HTERT RPE-1 (cell line): ENCODE results near the gene POU5F1.

Source experiments
- in situ Hi-C: fragments of 300-500 bp; cut with MboI; formaldehyde crosslinking; loops from 4 replicates; pipeline ENCODE4 v1.14.3; 2020; ENCODE audit warnings: low sequenced_read_pairs

The POU5F1 gene

DNA sequence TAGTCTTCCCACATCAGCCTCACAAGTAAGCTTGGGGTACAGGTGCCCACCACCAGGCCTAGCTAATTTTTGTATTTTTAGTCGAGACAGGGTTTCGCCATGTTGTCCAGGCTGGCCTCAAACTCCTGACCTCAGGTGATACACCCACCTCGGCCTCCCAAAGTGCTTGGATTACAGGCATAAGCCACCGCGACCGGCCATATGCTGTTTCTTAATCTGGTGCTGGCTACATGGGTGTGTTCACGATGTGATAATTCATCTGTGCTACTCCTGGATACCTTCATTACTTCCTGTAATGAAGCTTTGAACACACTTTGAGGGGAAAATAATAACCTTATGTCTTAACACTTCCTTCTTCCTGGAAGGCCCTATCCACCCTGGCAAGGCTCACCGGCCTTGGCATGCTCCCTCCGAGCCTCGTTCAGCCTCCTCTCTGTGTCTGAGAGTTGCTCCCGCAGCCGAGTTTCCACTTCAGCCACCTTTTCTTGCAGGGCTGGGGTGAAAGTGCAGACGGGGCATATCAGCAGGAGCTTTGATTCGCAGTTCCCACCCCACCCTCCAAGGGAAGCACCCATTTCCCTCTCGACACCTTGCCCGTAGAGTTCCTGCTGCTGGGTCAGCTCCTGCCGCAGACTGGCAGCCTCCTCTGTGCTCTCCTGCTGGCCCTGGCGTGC is 26.0 kb downstream of the POU5F1 start:
- in situ Hi-C loops = no loop called here

DNA sequence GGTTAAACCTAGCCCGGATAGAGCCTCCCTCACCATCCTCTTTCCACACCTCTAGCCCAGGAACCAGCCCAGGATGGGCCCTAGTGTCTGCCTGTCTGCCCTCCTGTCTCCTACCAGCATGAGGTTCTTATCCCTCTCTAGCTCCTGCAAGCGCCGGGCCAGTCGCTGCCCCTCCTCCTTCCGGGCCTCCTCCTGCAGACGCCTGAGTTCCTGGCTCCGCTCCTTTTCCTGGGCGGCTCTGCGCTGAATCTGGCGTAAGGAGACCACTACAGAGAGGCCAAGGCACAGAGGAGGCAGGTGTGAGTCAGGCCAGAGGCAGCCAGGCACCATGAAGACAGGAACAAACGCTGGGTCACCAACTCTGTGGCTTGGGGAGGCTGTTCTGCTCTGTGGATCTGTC is 27.3 kb downstream of the POU5F1 start:
- in situ Hi-C loops = no loop called here

DNA sequence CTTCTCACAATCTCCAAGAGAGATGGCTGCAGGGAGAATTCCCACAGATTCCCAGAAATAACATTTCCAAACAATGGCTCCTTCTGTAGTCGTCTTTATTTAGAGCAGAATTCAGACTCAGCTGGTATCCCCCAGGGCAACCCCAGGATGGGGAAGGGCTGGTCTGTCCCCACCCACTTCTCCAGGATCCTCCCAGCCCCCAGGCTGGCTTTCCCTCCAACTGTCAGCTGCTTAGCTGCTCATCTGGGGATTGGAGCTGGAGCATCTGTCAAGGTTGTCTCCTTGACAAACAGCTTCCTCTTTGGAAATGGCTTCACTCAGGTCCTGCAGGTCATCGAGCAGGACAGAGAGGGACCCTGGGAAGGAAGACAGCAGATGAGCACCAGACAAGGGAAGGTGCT is 28.1 kb downstream of the POU5F1 start:
- in situ Hi-C loops = no loop called here

DNA sequence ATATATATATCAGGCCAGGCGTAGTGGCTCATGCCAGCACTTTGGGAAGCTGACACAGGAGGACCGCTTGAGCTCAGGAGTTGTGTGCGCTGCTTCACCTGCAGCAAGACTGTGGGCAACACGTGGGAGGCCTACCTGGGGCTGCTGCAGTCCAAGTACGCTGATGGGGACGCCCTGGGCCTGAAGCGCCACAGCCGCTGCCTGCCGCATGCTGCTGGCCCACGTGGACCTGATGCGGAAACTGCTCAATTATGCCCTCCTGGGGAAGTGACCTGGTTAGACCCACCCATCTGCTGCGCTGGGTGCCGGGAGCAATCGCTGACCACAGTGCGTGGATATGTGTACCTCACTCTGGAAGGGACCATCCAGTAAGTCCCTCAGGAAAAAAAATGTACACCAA is 29.8 kb downstream of the POU5F1 start:
- in situ Hi-C loops = no loop called here

GRCh38 chr6:31139599-31139998 is 30.9 kb downstream of the POU5F1 start:
- in situ Hi-C loops = no loop called here

DNA sequence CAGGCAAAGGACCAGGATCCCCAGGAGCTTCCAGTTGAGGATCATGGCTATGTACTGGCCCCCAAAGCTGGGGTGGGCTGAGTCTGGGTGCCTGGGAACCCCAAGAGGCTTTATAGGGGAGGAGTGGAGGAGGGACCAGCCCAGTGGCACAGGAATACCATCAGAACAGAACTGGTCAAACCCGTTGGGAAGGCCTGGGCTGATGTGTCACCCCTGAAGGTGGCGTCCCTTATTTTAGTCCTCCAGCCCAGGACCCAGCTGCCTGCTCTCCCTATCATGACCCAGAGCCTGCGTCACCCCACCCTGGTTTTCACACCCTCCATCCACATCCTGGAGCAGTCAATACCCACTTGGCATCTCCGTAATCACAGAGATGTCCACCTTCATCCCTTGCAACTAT is 31.5 kb downstream of the POU5F1 start, which contains the start of gene PSORS1C2:
TSS of gene PSORS1C2 (minus strand) at position 85 of the 400 bp plus-strand sequence. CDS start at position 45, 40 bp downstream.
- in situ Hi-C loops = no loop called here

DNA sequence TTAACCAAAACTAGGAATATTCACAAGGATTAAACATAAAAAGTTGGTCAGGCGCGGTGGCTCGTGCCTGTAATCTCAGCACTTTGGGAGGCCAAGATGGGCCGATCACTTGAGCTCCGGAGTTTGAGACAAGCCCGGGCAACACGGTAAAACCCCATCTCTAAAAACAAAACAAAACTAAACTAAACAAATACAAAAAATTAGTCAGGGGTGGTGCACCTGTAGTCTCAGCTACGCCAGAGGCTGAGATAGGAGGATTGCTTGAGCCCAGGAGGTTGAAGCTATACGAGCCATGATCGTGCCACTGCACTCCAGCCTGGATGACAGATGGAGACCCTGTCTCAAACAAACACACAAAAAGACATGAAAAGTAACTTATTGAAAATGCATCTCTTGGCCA is 34.8 kb downstream of the POU5F1 start:
- in situ Hi-C loops = no loop called here

DNA sequence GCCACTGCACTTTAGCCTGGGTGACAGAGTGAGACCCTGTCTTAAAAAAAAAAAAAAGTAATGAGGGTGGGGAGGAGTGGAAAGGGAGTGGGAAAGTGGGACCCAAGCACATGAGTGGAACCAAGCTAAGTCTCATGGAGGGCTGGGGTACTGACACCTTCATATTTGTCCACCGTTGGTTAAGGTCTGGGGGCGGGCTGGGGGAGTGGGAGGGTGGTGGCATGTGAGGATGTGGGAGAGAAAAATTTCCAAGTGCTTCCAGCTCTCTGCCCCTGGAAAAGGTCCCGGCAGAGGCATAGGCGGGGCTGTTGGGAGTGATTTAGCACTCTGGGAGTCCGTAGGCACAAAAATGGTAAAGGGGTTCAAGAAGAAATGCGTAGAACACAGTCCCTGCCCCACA is 37.7 kb downstream of the POU5F1 start:
- in situ Hi-C loops = no loop called here

- in situ Hi-C loops = no loop called here
These were observed 38.9 kb downstream of the POU5F1 start for GRCh38 chr6:31131595-31131994.

GRCh38 chr6:31130751-31131150 is 39.7 kb downstream of the POU5F1 start:
- in situ Hi-C loops = no loop called here

- in situ Hi-C loops = no loop called here
These were observed 41.4 kb downstream of the POU5F1 start for GRCh38 chr6:31129130-31129529.

- in situ Hi-C loops = no loop called here
These were observed 42.3 kb downstream of the POU5F1 start for GRCh38 chr6:31128093-31128676.

- in situ Hi-C loops = no loop called here
These were observed 43.9 kb downstream of the POU5F1 start for GRCh38 chr6:31126396-31127175.

DNA sequence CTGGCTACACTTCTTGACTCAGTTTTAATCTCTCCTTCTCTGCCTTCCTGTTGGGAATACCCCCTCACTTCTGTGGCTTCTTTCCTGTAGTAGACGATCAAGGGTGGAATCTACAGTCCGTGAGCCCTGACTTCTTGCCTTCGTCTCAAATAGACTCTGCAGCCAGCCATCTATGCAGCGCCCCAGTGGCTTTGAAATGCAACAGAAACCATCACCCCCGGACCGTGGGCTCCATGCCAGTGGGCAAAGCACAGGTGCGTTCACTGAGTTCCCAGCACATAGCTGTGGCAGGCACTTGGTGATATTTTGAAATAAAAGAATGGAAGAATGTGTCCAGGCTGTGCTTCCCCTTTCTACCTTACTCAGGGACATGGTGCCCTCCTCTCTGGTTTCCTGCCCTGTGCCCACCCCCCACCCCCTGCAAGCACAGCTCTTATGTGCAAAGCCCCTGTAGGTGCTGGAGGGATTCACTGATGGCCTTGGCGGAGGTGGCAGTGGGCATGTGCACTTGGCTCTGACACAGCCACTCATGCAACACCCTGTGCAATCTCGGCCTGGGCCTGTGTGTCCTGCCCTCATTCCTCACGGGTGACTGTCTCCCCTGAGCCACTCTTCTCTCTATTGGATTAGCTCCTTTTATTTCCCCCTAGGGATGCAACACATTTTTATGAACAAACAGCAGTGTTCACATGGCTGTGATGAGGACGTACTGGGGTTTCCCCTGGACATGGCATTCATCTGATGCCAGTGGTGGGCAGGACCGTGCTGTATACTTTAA is 44.7 kb downstream of the POU5F1 start:
- in situ Hi-C loops = no loop called here

- in situ Hi-C loops = no loop called here
These were observed 45.3 kb downstream of the POU5F1 start for GRCh38 chr6:31125162-31125561.

GRCh38 chr6:31122791-31123706 is 47.4 kb downstream of the POU5F1 start:
- in situ Hi-C loops = no loop called here

DNA sequence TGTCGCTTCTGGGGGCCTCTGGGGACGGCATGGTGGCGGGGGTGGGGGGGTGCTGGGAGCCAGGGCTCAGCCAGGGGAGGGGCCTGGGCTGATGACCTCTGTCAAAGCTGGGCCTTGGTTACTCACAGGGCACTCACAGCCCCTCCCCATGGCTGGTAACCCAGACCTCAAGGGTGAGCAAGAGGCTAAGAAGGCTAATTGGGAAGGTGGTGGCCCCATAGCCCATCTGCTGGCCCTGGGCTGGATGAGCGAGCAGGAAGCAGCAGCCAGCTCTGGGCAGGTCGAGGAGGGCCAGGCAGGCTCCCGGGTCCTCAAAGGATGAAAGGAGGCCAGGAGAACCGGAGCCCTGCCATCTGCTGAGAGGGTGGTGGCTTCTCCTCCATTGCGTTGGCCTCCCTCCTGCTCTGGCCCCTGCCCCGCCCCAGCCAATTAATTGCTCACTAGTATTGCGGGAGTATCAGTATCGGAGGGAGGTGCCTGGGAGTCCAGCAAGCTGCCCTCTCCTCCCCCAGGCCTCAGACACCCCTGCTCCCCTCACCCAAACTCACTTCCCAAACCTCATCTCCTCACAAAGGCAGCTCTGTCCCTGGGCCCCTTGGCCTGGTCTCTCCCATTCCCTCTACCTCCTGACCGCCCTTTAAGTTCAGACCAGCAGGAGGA is 49.2 kb downstream of the POU5F1 start:
- in situ Hi-C loops = no loop called here

- in situ Hi-C loops = no loop called here
These were observed 50.1 kb downstream of the POU5F1 start, which contains the start of gene CDSN for GRCh38 chr6:31120151-31120915. TSS of gene CDSN (minus strand) at chr6:31120446. CDS start at chr6:31120419, 27 bp downstream.

DNA sequence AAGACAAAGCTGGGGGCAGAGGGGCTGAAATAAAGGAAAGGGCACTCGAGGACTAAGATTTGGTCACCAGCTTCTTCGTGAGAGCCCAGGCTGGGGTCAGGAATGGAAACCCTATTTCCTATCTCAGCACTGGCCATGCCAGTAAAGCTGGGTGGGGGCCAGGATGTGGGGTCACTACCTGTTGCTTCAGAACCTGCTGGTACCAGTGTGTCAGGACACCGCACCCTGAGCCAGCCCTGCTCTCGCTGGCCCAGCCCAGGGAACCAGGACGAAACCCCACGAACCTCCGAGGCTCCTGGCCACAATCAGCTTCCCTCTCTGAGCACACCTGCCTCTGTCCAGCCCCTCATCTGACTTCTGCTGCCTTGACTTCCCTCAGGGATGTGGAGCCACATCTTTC is 52.3 kb downstream of the POU5F1 start:
- in situ Hi-C loops = no loop called here
